K562 (cell line): ENCODE measurements around the gene DHX57. TPM values are rescaled to one million over a fixed set of nuclear protein-coding genes. Genes with fewer than 3 reads are reported as not detected.
A peak's percentile ranks its signal among the peaks of the same experiment; 100 is the strongest.

Source experiments
- ARNT ChIP-seq, 2 experiments: fragments of 450-650 bp; IDR thresholded peaks; 2 replicates each; pipeline ENCODE4 v1.6.1; 2016; ENCODE audit warnings: mild to moderate bottlenecking in 1 of 2
- BMI1 ChIP-seq: fragments of 150-350 bp; IDR thresholded peaks from 2 replicates; pipeline ENCODE4 v1.6.1; 2014; ENCODE audit warnings: low read length
- DIDO1 ChIP-seq: fragments of 450-650 bp; IDR thresholded peaks from 2 replicates; pipeline ENCODE4 v1.6.1; 2016; ENCODE audit warnings: low read depth, missing biosample characterization, missing genetic modification characterization
- MTF1 ChIP-seq: fragments of 250-450 bp; sonication (Bioruptor Pico); IDR thresholded peaks from 2 replicates; pipeline ENCODE4 v1.9.0; 2021; ENCODE audit warnings: moderate library complexity, mild to moderate bottlenecking, inconsistent platforms, borderline replicate concordance
- POLR2B ChIP-seq: fragments of 450-650 bp; IDR thresholded peaks from 2 replicates; pipeline ENCODE4 v1.6.1; 2018; ENCODE audit warnings: low read depth; ENCODE audit not compliant: partially characterized antibody
- SLC30A9 ChIP-seq: fragments of 250-450 bp; sonication (Bioruptor Pico); IDR thresholded peaks from 2 replicates; pipeline ENCODE4 v1.8.0; 2022; ENCODE audit warnings: mild to moderate bottlenecking, moderate library complexity
- SREBF1 ChIP-seq: fragments of 150-350 bp; IDR thresholded peaks from 2 replicates; pipeline ENCODE4 v1.6.1; 2014; ENCODE audit warnings: antibody characterized with exemption, low read depth, low read length, borderline replicate concordance
- TOE1 ChIP-seq, 2 experiments: fragments of 450-650 bp in 1 of 2; sonication (generic) in 1 of 2; formaldehyde crosslinking in 1 of 2; IDR thresholded peaks; 2 replicates each; pipeline versions ENCODE4 v1.7.1 to v1.8.0; 2016 to 2022; ENCODE audit warnings: borderline replicate concordance in 2 of 2, mild to moderate bottlenecking in 2 of 2, antibody characterized with exemption in 1 of 2, inconsistent platforms in 1 of 2, low read depth in 1 of 2, missing genetic modification reagents in 1 of 2, moderate library complexity in 1 of 2
- TRIM24 ChIP-seq, 2 experiments: fragments of 450-650 bp; IDR thresholded peaks; 2 replicates each; pipeline ENCODE4 v1.6.1; 2016
- ZNF707 ChIP-seq: fragments of 250-450 bp; sonication (Bioruptor Pico); conservative IDR thresholded peaks from 2 replicates; pipeline ENCODE4 v1.8.0; 2022; ENCODE audit warnings: inconsistent platforms, mild to moderate bottlenecking, moderate library complexity
- polyA plus RNA-seq, 8 experiments: library from polyadenylated mRNA; depleted of rRNA in 4 of 8; stranded (reverse) in 5 of 8; unstranded in 3 of 8; fragments of >200 nt; fragmentation: Nextera tagmentation in 2 of 8; fragmentation: Illumina TruSeq in 1 of 8; extraction: Ambion mirVana in 2 of 8; extraction: Trizol in 1 of 8; gene quantifications; 2 replicates each; pipeline versions ENCODE4 v1.2.1 to v1.2.3, GENCODE V29; 2011 to 2014; ENCODE audit warnings: inconsistent platforms in 1 of 8, missing spikeins in 1 of 8
- total RNA-seq, 7 experiments: library from RNA; depleted of rRNA in 6 of 7; stranded (reverse); fragments of >200 nt in 6 of 7; fragmentation: Illumina TruSeq in 2 of 7; extraction: Trizol in 2 of 7; gene quantifications; 2 replicates each; pipeline versions ENCODE4 v1.2.1 to v1.2.3, GENCODE V29; 2011 to 2021; ENCODE audit warnings: low replicate concordance in 1 of 7
- TF ChIP-seq, protein P1 (sequence below), 2 experiments: fragments of 200-800 bp in 1 of 2; sonication (Bioruptor generic) in 1 of 2; sonication (generic) in 1 of 2; formaldehyde crosslinking in 1 of 2; IDR thresholded peaks in 1 of 2; conservative IDR thresholded peaks in 1 of 2; 2 replicates each; pipeline versions ENCODE4 v1.5.0 to v1.6.1; 2016 to 2020; ENCODE audit warnings: missing compliant biosample characterization in 1 of 2, missing genetic modification characterization in 1 of 2, missing genetic modification reagents in 1 of 2
- TF ChIP-seq, protein P2 (sequence below): fragments of 450-650 bp; IDR thresholded peaks from 2 replicates; pipeline ENCODE4 v1.6.1; 2016; ENCODE audit warnings: mild to moderate bottlenecking
- TF ChIP-seq, protein P3 (sequence below), 2 experiments: fragments of 450-650 bp in 1 of 2; sonication (generic) in 1 of 2; formaldehyde crosslinking in 1 of 2; IDR thresholded peaks; 2 replicates each; pipeline versions ENCODE4 v1.7.1 to v1.9.0; 2016 to 2022; ENCODE audit warnings: inconsistent platforms in 1 of 2, mild to moderate bottlenecking in 1 of 2, missing genetic modification reagents in 1 of 2

The DHX57 gene
- total and polyA plus RNA-seq, 9 of the 15 experiments (the other 6 are each of a cell fraction or from before 2014, with no cell fraction given), result 7.4 to 23.6 (median 17.9) TPM

DNA sequence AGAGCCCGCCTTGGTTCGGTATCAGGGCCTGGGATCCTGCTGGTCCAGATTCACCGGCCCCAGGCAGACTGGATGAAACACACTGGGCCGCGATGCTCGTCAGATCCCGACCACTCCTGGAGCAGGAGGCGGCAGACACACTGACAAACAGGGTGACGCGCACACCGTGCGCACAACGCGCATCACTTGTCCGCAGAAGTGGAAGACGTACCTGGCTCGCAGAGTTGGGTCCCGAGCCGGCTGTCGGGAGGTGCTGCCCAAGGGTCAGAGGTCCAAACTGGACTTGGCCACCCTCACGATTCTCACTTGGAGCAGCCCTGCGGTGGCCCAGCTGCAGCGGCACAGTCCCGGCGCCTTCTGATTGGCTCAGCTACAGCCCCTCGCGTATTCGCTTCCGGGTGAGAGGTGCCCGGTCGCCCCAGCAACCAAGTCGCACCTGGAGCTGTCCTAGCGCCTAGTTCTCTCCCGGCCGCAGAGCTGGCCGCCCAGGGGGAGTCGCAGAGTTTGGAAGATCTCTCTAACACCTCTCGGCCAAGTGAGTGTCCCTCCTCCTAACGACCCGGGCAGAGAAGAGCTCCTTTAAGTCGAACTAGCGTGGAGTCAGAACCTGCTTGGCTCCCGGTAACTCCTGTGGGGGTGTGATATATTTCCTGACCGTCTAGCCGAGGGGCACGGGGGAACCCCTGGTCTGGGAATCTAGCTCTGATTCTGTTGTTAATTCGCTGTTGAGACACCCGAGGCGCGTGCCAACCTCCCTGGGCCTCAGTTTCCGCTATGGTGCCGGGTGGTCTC lies at the start of gene DHX57, which contains the start of gene MORN2 (continued):
- TF ChIP-seq, protein P1, sequence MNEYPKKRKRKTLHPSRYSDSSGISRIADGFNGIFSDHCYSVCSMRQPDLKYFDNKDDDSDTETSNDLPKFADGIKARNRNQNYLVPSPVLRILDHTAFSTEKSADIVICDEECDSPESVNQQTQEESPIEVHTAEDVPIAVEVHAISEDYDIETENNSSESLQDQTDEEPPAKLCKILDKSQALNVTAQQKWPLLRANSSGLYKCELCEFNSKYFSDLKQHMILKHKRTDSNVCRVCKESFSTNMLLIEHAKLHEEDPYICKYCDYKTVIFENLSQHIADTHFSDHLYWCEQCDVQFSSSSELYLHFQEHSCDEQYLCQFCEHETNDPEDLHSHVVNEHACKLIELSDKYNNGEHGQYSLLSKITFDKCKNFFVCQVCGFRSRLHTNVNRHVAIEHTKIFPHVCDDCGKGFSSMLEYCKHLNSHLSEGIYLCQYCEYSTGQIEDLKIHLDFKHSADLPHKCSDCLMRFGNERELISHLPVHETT (CRISPR knock-in tag; conservative IDR thresholded peaks at IDR 0.05 in 1 of 2, IDR thresholded peaks at IDR 0.05 in 1 of 2), result no peak
- TF ChIP-seq SLC30A9 (CRISPR knock-in tag) (no peak), DIDO1 (peak; percentile 85), SREBF1 (peak; percentile 56; the same call in 1 of the 2 replicates), TOE1 (IDR thresholded peaks at IDR 0.05; ENCODE audit: borderline replicate concordance) (peak; percentile 80), TOE1 (CRISPR knock-in tag; IDR thresholded peaks at IDR 0.05; ENCODE audit: borderline replicate concordance, low read depth) (no peak), TRIM24 (IDR thresholded peaks at IDR 0.05) (no peak), MTF1 (CRISPR knock-in tag) (no peak), ZNF707 (CRISPR knock-in tag) (no peak), BMI1 (peak; percentile 88), POLR2B (peak; percentile 56), ARNT (IDR thresholded peaks at IDR 0.05) (no peak)
- TF ChIP-seq, protein P2, sequence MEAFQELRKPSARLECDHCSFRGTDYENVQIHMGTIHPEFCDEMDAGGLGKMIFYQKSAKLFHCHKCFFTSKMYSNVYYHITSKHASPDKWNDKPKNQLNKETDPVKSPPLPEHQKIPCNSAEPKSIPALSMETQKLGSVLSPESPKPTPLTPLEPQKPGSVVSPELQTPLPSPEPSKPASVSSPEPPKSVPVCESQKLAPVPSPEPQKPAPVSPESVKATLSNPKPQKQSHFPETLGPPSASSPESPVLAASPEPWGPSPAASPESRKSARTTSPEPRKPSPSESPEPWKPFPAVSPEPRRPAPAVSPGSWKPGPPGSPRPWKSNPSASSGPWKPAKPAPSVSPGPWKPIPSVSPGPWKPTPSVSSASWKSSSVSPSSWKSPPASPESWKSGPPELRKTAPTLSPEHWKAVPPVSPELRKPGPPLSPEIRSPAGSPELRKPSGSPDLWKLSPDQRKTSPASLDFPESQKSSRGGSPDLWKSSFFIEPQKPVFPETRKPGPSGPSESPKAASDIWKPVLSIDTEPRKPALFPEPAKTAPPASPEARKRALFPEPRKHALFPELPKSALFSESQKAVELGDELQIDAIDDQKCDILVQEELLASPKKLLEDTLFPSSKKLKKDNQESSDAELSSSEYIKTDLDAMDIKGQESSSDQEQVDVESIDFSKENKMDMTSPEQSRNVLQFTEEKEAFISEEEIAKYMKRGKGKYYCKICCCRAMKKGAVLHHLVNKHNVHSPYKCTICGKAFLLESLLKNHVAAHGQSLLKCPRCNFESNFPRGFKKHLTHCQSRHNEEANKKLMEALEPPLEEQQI, result peak; percentile 35; the same call in 1 of the 2 replicates
- TF ChIP-seq, protein P3, sequence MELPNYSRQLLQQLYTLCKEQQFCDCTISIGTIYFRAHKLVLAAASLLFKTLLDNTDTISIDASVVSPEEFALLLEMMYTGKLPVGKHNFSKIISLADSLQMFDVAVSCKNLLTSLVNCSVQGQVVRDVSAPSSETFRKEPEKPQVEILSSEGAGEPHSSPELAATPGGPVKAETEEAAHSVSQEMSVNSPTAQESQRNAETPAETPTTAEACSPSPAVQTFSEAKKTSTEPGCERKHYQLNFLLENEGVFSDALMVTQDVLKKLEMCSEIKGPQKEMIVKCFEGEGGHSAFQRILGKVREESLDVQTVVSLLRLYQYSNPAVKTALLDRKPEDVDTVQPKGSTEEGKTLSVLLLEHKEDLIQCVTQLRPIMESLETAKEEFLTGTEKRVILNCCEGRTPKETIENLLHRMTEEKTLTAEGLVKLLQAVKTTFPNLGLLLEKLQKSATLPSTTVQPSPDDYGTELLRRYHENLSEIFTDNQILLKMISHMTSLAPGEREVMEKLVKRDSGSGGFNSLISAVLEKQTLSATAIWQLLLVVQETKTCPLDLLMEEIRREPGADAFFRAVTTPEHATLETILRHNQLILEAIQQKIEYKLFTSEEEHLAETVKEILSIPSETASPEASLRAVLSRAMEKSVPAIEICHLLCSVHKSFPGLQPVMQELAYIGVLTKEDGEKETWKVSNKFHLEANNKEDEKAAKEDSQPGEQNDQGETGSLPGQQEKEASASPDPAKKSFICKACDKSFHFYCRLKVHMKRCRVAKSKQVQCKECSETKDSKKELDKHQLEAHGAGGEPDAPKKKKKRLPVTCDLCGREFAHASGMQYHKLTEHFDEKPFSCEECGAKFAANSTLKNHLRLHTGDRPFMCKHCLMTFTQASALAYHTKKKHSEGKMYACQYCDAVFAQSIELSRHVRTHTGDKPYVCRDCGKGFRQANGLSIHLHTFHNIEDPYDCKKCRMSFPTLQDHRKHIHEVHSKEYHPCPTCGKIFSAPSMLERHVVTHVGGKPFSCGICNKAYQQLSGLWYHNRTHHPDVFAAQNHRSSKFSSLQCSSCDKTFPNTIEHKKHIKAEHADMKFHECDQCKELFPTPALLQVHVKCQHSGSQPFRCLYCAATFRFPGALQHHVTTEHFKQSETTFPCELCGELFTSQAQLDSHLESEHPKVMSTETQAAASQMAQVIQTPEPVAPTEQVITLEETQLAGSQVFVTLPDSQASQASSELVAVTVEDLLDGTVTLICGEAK (IDR thresholded peaks at IDR 0.05), result peak; percentile 94
- TF ChIP-seq, protein P3 (CRISPR knock-in tag; IDR thresholded peaks at IDR 0.05), result no peak
